ENCODE results near the gene SH2B3. TPM values are rescaled to one million over a fixed set of nuclear protein-coding genes. Genes with fewer than 3 reads are reported as not detected.

Gene SH2B3
- total and polyA plus RNA-seq, 2 experiments from 2014 or later: 8.1 to 59.3 TPM

GRCh38 chr12:111462210-111462769 is 56.6 kb downstream of the SH2B3 start (continued):
- TF ChIP-seq POLR2AphosphoS5 (IDR thresholded peaks at IDR 0.05; ENCODE audit: low read depth) (no peak), STAT1 (IDR thresholded peaks at IDR 0.05; ENCODE audit: unreplicated experiment) (no peak)

GRCh38 chr12:111467092-111467856 is 61.6 kb downstream of the SH2B3 start:
- Histone ChIP-seq H3F3A (replicated peaks; ENCODE audit: low read depth) (no peaks in the 10 kb centered on the region), H3K9me2 (ENCODE audit: insufficient read depth) (no peaks in the 10 kb centered on the region), H3K79me2 (replicated peaks; ENCODE audit: insufficient read depth) (no peaks in the 10 kb centered on the region), H3K4me1 (ENCODE audit: insufficient read depth) (no peaks in the 10 kb centered on the region), H2AFZ (no peak overlapping the region), H3K4me2 (no peak overlapping the region), H3K36me3 (ENCODE audit: insufficient read depth) (peaks cover 18% of the 10 kb centered on the region), H3K4me3 (no peak overlapping the region), H4K20me1 (replicated peaks; ENCODE audit: insufficient read depth) (0 out of 2 replicates have a peak, but pooled peaks cover 7% of the 10 kb centered on the region), H3K27me3 (ENCODE audit: insufficient read depth) (no peaks in the 10 kb centered on the region), H3K27ac (ENCODE audit: low read depth) (peak overlapping the region; percentile 71)
- TF ChIP-seq REST (IDR thresholded peaks at IDR 0.05; ENCODE audit: unreplicated experiment) (no peak), POLR2AphosphoS5 (IDR thresholded peaks at IDR 0.05; ENCODE audit: low read depth) (no peak), EZH2phosphoT487 (IDR thresholded peaks at IDR 0.05; ENCODE audit: unreplicated experiment) (no peak)
- TF ChIP-seq, protein P1, sequence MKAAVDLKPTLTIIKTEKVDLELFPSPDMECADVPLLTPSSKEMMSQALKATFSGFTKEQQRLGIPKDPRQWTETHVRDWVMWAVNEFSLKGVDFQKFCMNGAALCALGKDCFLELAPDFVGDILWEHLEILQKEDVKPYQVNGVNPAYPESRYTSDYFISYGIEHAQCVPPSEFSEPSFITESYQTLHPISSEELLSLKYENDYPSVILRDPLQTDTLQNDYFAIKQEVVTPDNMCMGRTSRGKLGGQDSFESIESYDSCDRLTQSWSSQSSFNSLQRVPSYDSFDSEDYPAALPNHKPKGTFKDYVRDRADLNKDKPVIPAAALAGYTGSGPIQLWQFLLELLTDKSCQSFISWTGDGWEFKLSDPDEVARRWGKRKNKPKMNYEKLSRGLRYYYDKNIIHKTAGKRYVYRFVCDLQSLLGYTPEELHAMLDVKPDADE (IDR thresholded peaks at IDR 0.05): no peak
- Mint-ChIP-seq H3K36me3 (ENCODE audit: low read depth) (peaks cover 45% of the 10 kb centered on the region), H3K27ac (peak overlapping the region; percentile 46; the same call in 1 of the 2 replicates), H3K27me3 (ENCODE audit: insufficient read depth, low read depth, poor library complexity) (no peaks in the 10 kb centered on the region), H3K4me1 (no peaks in the 10 kb centered on the region), H3K4me3 (no peak overlapping the region), H3K9me3 (no peaks in the 10 kb centered on the region)
- DNase-seq (ENCODE audit: low spot score) (no peak), ATAC-seq (no peak)

DNA sequence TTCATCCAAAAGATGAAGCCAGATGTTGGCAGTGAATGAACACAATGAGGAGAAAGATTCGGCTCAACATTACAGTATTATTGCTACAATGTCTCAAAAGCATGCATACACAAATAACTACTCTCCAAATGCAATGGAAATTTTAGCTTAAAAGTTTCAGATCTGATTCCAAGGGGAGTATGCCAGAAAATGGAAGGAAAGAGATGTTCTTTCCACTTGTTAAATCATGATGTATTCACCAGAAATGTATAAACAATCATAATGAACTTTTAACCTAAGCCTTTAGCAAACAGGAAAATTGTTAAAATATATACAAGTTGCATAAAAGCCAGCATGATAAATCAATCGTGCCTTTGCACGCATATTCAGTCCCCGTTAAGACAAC is 62.1 kb downstream of the SH2B3 start:
- peaks cover 45% of the 10 kb centered on the region for H3K36me3 Mint-ChIP-seq (ENCODE audit: low read depth)
- H3K27ac ChIP-seq (ENCODE audit: low read depth): peak overlapping the region; percentile 71; the same call in 1 of the 2 replicates
- H3K79me2 ChIP-seq (replicated peaks; ENCODE audit: insufficient read depth): no peaks in the 10 kb centered on the region
- H3K27ac Mint-ChIP-seq: peak overlapping the region; percentile 46; the same call in 1 of the 2 replicates
- H3K36me3 ChIP-seq (ENCODE audit: insufficient read depth): peaks cover 18% of the 10 kb centered on the region
- H3K27me3 Mint-ChIP-seq (ENCODE audit: insufficient read depth, low read depth, poor library complexity): no peaks in the 10 kb centered on the region
- no peak for ATAC-seq
- H3K9me3 Mint-ChIP-seq: no peaks in the 10 kb centered on the region
- H3K4me3 ChIP-seq: no peak overlapping the region
- H4K20me1 ChIP-seq (replicated peaks; ENCODE audit: insufficient read depth): 0 out of 2 replicates have a peak, but pooled peaks cover 5% of the 10 kb centered on the region
- H3F3A ChIP-seq (replicated peaks; ENCODE audit: low read depth): no peaks in the 10 kb centered on the region
- no peak overlapping the region for H3K4me2 ChIP-seq
- no peaks in the 10 kb centered on the region for H3K4me1 ChIP-seq (ENCODE audit: insufficient read depth)
- no peaks in the 10 kb centered on the region for H3K4me1 Mint-ChIP-seq
- H3K27me3 ChIP-seq (ENCODE audit: insufficient read depth): no peaks in the 10 kb centered on the region
- H3K4me3 Mint-ChIP-seq: no peak overlapping the region
- DNase-seq (ENCODE audit: low spot score): no peak
- H3K9me2 ChIP-seq (ENCODE audit: insufficient read depth): no peaks in the 10 kb centered on the region
- H2AFZ ChIP-seq: no peak overlapping the region
- no peak for TF ChIP-seq CTCF (conservative IDR thresholded peaks at IDR 0.05; ENCODE audit: low read depth in 2 of 2)
- no peak for TF ChIP-seq ZNF114 (CRISPR knock-in tag; IDR thresholded peaks at IDR 0.05)
- TF ChIP-seq JUNB (IDR thresholded peaks at IDR 0.05; ENCODE audit: unreplicated experiment): no peak
- no peak for TF ChIP-seq CREB1 (CRISPR knock-in tag; IDR thresholded peaks at IDR 0.05; ENCODE audit: low read depth)
- TF ChIP-seq STAT1 (IDR thresholded peaks at IDR 0.05; ENCODE audit: unreplicated experiment): no peak
- TF ChIP-seq POLR2AphosphoS5 (IDR thresholded peaks at IDR 0.05; ENCODE audit: low read depth): no peak
- TF ChIP-seq EZH2 (IDR thresholded peaks at IDR 0.05; ENCODE audit: low read depth, unreplicated experiment): no peak

All from GM23338 (cell line).